GM19397 (cell line): ENCODE results near the gene LRRTM3.

ENCODE experiments used
- ATAC-seq: cut with Tn5 transposase; IDR thresholded peaks from one replicate; pipeline ENCODE4 v1.9.1; 2021; ENCODE audit warnings: mild to moderate bottlenecking, moderate library complexity; ENCODE audit not compliant: unreplicated experiment

The LRRTM3 gene

GRCh38 chr10:67110286-67110685 lies 184.4 kb downstream of the LRRTM3 start:
- ATAC-seq = no peak

GRCh38 chr10:67112765-67113164 lies 186.9 kb downstream of the LRRTM3 start:
- no peak for ATAC-seq

DNA sequence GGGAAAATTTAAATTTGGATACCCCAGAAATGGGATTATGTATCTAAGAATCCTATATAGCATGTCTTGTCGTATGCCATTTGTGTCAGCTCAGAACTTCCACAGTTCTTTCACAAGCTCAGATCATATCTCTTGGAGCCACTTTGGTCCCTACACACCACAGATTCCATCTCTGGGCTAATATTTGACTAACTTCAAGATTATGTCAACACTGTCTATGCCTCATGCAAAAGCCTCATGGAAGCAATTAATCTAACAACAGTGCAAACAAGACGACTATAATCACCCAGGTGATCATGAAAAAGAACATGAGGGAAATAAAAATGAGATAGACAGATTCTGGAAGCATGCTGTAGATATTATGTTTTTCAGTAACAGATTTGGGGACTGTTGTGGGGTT lies 189.1 kb downstream of the LRRTM3 start:
- no peak for ATAC-seq

GRCh38 chr10:67115972-67116371 lies 190.1 kb downstream of the LRRTM3 start:
- ATAC-seq = no peak

DNA sequence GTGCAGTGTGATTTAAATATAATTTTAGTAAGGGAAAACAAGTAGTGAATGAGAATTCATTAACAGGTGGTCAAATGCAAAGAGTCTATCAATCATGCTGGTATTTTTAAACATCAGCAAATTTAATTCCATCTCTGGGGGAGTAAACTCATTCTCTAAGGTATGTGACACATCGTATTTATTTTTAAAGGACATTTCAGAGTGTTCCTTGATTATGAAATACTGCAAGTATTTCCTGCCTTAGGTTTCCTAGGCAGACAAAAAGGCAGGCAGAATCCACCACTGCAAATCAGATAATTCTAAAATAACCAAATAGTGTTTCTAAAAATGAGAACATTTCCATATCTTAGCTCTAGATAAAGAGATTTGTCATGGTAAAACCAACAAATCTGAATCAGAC lies 193.8 kb downstream of the LRRTM3 start:
- no peak for ATAC-seq

- ATAC-seq = no peak
These were observed 201.6 kb downstream of the LRRTM3 start for GRCh38 chr10:67127441-67127840.

- no peak for ATAC-seq
These were observed 214.8 kb downstream of the LRRTM3 start for GRCh38 chr10:67140641-67141040.

DNA sequence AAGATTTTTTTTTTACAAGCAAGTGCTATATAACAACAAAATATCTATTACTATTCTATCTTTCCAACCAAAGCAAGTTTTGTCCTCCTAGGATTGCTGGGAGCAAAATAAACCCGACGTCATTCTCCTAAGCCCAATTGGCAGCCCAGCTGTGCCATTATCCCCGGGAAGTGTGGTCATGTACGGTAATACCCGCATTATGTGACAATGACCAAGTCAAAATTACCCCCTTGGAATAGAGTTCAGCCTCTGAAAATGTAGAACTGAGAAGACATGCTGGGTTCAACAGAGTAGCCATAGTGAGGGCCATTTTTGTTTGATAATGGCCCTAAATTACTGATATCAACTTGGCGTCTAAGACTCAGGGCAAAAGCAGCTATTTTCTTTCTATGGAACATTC lies 215.5 kb downstream of the LRRTM3 start:
- ATAC-seq = no peak

GRCh38 chr10:67144530-67144929 lies 218.7 kb downstream of the LRRTM3 start:
- ATAC-seq = no peak
